GM10266 (cell line): ENCODE measurements around the gene TTC36.

ENCODE experiments used
- DNase-seq: peaks from one replicate; pipeline ENCODE4 v3.0.0; 2012; ENCODE audit errors: extremely low spot score
- CTCF ChIP-seq: IDR thresholded peaks from 2 replicates; pipeline ENCODE4 v1.5.1; 2012; ENCODE audit warnings: mild to moderate bottlenecking, low read depth; ENCODE audit not compliant: control insufficient read depth, insufficient read depth; ENCODE audit errors: missing control alignments

Gene TTC36

GRCh38 chr11:118537409-118537980 lies 10.2 kb downstream of the TTC36 start:
- no peak for DNase-seq
- TF ChIP-seq CTCF: no peak

GRCh38 chr11:118544010-118544646 lies 16.9 kb downstream of the TTC36 start:
- TF ChIP-seq CTCF: no peak
- no peak for DNase-seq

GRCh38 chr11:118544647-118545010 lies 17.4 kb downstream of the TTC36 start:
- no peak for DNase-seq
- TF ChIP-seq CTCF: no peak

DNA sequence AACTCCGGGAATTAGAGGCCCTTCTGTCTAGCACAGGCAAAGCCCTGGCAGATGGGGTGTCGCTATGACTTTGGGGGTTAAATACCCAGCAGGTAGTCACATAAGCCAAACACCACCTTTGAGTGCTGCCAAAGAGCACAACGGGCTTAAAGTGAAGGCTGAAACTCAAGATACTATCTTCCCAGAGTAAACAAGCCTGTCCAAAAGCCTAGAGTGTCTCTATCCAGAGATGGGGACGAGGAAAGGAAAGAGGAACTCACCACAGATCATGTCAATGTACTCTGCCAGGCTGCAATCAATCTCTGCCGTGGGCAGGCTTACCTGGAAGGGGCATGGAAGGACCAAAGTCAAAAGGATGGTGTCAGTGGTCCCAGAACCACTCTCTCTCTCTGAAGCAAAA lies 18.3 kb downstream of the TTC36 start:
- DNase-seq: no peak
- TF ChIP-seq CTCF: no peak

DNA sequence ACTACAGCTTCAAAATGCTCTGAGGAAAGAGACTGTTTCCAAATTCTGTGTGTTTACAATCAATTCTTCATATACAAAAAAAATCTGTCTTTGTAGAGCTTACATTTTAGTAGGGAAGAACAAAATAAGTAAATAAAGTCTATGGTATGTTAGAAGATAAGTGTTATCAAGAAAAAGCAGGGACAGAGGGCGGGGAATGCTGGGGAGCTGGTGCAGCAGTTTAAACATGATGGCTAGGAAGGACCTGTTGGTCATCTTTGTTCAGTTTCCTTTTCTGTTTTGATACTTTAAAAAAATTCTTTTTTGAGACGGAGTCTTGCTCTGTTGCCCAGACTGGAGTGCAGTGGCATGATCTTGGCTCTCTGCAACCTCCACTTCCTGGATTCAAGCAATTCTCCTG lies 19.9 kb downstream of the TTC36 start:
- no peak for DNase-seq
- TF ChIP-seq CTCF: no peak

DNA sequence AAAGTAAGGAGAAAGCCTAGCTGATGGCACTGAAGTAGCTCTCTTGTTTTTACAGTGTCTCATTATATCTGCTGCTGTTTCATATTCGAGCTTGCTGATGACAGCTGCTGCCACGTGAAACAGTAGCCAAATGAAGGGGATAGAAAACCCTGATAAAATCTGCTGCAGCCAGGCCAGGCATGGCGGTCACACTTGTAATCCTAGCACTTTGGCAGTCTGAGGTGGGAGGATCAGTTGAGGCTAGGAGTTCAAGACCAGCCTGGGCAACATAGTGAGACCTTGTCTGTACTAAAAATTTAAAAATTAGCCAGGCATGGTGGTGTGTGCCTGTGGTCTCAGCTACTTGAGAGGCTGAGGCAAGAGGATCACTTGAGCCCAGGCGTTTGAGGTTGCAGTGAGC lies 25.1 kb downstream of the TTC36 start:
- DNase-seq: no peak
- TF ChIP-seq CTCF: no peak

DNA sequence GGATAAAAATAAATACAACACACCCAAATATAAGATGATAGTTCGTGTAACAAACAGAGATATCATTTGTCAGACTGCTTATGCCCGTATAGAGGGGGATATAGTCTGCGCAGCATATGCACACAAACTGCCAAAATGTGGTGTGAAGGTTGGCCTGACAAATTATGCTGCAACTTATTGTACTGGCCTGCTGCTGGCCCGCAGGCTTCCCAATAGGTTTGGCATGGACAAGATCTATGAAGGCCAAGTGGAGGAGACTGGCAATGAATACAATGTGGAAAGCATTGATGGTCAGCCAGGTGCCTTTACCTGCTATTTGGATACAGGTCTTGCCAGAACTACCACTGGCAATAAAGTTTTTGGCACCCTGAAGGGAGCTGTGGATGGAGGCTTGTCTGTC lies 33.5 kb downstream of the TTC36 start:
- no peak for DNase-seq
- no peak for TF ChIP-seq CTCF
